HG02870 (cell line): Measurements from ENCODE around the gene DPYSL5.
"Not testable (repeated sequence)": the region's sequence is repeated elsewhere in the genome, so short reads cannot be mapped to it uniquely, and the experiment has no call there.

Experiments
- ATAC-seq: cut with Tn5 transposase; IDR thresholded peaks from one replicate; pipeline ENCODE4 v1.9.1; 2021; ENCODE audit warnings: mild to moderate bottlenecking, moderate library complexity; ENCODE audit not compliant: unreplicated experiment

Gene DPYSL5

DNA sequence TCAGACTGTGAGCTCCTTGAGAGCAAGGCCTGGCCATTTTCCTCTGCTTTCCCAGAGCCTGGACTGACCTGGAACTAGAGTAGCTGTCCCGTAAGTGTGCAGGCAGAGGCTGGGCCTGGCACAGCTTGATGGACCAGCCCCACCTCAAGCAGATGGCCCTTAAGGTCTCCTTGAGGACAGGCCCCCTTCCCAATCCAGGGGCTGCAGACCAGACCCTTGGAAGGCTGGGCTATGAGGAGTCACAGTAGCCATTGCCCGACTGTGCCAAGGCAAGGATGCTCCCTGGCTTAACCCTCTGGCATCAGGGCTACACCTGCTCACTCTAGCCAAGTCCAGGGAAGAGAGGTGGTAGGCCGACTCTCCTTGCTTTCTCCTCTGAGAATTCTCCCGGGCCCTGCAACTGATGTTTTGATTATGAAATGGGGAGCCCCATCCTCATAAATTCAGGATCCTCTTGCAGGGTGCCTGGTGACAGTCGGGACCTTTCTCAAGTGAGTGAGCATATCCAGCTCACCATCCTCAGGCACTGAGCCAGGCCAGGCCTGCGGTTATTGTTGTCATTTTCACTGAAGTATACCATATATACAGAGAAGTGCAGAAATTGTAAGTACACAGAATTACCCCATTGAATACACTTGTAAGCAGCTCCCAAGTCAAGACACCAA lies 51.7 kb downstream of the DPYSL5 start:
- no peak for ATAC-seq

DNA sequence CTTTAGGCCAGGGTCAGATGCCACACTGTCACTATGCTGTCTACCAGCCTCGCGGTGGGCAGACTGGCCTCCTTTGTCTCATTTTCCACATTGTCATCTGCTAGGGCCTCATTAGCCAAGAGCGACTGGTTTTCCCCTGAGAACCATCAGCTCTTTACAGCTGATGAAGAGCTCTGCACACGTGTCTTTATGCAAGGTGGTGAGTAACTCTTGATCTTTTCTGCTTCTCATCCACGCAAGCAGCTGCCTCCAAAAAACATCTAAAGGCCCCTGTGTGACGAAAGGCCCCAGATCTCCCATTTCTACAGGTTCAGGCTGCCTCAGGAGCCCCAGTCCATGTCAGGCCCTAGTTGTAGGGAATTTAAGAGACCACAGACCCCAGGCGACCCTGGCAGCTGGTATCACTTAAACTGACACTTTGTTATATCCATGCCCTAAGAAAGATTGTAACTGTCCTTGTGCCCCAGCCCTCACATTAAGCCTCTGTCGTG lies 52.9 kb downstream of the DPYSL5 start:
- ATAC-seq: no peak

DNA sequence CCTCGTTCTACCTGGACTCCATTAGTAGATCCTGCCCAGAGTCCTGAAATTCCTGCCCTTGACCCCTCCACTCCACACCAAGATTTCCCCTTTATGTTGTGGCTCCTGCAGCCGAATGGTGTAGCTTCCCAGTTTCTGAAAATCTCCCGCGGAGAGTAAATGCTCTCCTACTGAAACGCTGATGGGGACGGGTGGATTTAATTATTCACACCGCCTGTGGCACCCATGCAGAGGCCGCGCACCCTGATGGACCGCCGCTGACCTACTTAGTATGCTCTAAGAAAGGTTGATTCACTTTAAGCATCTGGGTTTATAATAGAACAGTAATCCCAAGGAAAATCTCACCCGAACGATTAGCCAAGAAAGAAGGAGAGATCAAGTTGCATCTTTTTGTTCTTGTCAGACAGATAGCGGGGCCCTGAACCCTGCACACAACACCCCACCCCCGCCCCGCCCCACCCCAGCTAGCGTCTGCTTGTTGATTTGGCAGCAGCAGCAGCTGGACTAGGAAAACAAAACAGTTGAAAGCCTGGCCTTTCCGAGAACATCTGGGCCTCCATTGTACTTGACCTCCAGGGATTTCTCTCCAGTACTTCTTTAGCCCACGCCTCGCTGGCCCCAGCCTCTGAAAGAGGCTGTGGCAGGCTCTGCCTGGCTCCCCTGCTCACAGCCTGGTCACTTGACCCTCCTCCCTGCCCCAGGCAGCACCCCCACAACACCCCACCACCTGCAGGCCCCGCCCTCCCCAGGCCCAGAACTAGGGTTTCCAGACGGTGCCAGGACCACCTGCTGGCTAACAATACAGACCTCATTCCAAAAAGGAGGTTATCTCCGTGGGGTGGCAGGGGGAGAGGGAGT lies 53.6 kb downstream of the DPYSL5 start:
- no peak for ATAC-seq

DNA sequence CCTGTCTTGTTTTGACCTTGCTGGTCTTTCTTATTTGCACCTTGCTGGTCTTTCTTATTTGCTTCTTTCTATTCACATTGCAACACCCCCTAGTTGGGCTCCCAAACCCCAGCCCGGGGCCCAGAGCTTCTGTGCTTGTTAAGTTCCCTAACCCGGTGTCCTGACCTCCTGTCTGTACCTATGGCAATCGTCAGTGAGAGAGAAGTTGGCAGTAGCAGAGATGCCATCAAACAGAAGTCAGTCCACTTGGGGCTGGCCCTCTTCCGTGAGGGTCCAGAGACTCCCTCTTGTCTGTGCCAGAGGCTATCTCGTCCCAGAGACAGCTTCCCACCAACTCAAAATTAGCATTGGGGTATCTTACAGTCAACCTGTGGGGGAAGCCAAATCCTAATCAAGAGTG lies 55.7 kb downstream of the DPYSL5 start:
- ATAC-seq: no peak

DNA sequence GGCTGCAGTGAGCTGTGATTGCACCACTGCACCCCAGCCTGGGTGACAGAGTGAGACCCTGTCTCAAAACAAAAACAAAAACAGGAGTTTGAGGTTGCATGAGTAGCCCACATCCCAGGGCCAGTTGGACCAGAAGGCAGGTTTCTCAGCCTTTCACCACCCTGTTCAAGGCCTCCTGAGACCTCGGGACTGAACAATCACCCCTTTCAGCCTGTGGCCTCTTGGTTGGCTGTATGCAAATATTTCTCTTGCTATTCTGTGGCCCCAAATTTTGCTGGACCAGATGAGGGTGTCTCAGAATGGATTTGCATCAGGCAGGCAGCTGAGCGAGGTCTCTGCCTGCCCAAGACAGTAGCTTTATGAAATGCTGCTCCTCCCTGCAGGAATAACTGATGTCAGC lies 56.9 kb downstream of the DPYSL5 start:
- no peak for ATAC-seq

DNA sequence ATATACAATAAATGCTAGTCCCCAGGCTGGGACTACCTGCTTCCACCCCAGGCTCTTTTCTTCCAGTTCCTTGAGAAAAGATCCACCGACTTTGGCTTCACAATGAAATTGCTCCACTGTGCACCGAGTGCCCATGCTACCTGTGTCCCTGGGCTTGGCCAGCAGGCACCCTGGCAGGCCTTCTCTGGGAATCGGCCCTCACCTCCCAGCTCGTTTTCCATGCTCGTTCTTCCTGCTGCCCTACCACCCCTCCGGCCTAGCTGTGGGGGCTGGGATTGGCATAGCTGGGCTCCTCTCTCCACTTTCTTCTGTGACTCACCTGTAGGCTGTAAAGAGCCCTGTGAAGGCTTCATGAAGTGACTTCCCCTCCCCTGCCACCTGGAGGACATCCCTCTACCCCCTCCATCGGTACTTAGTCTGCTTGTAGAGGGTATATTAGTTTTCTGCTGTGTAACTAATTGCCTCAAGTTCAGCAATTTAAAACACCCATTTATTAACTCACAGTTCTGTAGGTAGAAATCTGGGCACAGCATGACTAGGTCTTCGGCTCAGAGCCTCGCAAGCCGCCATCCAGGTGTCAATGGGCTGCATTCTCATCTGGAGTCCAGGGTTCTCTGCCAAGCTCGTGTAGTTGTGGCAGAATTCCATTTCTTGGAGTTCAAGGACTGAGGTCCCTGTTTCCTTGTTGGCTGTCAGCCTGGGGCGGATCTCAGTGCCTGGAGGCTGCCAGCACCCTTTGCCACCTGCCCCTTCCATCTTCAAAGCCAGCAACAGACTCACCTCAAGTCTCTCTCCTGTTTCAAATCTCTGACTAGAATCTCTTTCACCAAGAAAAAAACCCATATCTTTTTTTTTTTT lies 57.6 kb downstream of the DPYSL5 start:
- ATAC-seq: no peak

DNA sequence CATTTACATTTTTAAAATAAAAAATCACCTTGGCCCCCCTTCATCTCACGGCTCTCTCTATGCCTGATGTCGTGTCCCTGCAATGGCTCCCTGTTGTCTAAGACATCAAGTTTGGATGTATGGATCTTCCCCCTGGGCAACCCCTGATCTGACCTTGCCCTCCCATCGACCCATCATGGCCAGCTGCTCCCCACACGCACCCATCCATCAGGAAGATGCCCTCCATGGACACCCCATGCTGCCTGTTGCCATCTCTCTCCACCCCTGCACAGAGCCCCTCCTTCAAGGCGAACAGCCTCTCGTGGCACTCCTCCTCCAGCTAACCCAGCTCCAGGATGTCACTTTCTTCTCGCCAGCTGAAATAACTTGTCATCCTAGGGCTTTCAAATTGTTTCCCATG lies 59.5 kb downstream of the DPYSL5 start:
- no peak for ATAC-seq

DNA sequence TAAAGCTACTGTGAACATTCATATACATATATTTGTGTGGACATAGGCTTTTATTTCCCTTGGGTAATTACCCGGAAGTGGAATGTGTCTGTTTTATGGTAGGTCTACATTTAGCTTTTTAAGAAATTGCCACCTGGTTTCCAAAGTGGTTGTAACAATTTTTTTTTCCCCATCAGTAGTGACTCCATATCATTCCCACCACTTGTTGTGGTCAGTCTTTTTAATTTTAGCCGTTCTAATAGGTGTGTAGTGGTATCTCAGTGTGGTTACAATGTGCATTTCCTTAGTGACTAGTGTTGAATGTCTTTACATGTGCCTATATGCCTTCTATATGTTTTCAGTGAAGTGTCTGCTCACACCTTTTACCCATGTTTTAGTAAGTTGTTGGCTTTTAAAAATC lies 62.2 kb downstream of the DPYSL5 start:
- no peak for ATAC-seq

DNA sequence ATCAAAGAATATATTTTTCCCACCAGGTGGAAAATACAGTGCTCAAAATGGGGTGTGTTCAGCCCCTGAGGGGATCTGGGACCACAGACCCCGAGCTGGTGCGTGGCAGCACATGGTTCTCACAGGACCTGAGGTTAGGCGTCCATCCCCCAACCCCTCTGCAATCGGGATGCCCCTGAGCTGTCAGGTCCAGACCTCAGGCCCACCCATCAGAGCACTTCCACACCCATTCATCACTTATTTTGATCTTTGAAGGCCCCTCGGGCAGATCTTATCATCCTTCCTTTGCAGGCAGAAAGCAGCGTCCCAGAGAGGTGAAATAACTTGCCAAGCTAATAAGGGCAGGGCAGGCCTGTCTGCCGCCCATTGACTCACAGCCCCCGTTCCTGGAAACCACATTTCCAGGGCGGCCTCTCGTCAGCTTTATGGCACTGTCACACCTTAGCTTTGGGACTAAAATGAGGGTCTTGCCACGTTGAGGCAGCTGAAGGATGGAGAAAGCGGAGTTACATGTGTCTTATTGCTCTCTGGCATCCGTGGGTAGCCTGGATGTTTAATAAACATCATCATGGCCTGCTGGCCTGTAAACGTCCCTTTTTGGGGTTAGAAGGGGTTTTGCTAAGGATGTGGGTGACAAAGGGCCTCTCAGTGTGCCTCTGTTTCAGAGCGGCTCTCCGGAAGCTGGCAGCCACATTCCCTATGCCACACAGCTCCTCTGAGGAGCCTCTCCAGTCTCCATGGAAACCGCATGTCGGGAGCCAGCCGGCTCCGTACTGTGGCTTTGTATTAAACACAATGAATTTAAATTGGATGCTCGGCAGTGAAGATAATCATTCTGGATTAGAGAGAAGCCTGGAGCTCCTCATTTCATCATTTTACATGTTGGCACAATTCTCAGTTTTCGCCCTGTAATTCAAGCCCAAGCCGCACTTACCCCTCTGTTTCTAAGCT lies 64.3 kb downstream of the DPYSL5 start:
- no peak for ATAC-seq

DNA sequence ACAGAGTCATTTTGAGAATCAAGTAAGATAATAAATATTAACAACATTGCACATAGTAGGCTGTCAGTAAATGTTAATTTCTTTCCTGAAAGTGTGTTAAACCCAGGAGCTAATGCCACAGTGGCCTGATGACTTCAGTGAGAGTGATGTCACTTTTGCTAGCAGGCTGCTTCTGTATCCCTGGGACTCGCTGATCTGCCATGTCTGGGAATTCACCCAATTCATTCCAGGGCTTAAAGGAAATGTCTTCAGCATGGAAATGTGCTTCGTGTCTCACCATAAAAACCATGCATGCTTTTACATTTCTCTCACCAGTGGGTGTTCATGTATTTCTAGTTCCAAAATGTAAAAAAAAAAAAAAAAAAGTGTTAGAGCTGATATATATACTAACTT lies 65.7 kb downstream of the DPYSL5 start:
- no peak for ATAC-seq

DNA sequence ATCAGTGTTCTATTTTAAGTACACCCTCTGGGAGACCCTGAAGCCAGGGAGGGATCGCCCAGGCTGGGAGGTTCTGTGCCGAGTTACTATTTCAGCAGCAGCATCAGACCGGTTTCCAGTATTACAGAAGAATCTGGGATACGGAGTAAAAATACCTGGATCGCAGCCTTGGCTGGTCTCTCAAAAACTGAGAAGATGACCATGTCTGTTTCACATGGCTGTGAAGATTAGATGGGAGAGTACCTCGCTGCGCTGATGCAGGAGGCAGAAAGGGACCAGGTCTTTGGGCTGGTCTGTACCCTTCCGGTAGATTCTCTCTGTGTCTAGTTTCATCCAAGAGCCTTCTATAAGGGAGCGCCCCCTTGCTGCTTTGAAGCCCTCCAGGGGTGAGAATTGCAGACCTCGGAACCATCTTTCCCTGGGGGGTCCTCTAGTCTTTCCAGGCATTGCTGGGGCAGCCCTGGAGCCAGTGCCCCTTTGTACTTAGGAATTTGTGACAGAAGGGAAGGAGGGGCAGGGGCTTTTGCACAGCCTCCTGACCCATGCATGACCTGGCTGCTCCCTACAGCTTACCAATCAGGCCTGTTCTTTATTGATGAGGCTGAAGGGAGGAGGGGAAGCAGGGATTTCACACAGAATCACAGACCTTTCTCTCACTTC lies 66.2 kb downstream of the DPYSL5 start:
- no peak for ATAC-seq

DNA sequence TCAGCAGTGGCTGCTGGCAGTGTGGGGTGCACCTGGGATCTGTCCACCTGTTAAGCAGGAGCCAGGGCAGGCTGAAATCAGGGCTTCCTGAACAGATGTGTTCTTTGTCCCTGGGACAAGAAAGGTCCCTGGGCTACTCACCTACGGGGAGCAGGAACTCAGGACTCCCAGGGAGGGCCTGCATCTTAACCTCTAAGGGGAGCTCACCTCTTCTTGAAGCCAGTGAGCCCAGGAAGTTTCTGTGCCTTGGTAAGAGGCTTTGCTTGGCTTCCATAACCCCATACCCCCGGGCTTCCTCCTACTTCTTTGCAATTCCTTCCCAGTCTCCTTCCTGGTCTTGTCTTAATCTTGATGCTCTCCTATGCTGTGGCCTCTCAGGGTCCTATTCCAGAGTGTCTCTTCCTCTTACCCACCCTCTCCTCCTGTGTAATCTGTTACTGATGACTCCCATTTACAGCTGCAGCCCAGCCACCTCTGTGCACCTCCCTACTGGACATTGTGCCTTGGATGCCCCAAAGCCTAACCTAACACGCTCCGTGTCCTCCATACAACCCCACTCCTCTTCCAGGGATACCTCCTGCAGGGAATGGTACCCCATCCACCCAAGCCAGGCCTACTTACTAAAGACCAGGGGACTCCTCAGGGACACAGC lies 66.9 kb downstream of the DPYSL5 start:
- ATAC-seq: no peak

DNA sequence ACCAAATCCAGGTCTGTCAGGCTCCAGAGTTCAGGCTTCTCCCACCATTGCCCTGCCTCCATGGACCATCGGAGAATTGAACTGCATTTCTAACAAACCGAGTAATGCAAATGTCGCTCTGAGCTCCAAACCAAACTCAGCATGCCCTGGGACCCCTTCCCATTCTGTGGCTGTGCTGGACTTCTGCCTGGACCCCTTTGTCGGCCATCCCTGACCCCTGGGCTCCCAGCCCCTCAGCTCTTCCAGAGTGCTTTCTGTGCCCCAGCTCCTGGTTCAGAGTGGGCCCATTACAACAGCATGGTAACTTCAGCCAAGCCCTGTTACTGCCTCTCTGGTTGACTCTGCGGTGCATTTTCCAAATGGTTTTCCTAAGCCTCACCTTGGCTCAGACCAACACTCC lies 67.4 kb downstream of the DPYSL5 start:
- ATAC-seq: no peak

DNA sequence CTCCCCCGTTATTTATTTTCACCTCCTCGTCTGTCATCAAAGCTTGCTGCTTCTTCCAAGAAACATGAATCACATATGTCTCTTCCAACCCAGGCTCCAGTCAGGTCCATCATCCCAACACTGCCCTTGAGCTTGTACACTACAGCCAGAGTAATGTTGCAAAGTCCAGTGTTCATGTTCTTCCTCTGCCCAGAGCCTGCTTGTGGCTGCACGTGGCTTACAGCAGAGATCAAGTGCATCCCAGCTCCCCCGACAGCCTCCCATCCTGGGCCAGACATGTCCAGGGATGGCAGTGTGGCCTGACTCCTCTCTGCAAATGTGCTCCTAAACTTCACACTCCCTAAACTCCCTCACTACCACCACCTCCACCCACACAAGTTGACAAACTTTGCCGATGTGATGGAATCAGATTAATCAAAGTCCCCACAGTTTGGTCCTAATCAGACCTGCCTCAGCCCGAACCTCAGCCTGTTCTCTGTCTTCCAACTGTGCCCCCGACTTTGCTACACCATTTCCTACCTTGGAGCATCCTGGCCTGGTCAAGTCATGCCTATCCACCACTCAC lies 68.3 kb downstream of the DPYSL5 start:
- no peak for ATAC-seq

DNA sequence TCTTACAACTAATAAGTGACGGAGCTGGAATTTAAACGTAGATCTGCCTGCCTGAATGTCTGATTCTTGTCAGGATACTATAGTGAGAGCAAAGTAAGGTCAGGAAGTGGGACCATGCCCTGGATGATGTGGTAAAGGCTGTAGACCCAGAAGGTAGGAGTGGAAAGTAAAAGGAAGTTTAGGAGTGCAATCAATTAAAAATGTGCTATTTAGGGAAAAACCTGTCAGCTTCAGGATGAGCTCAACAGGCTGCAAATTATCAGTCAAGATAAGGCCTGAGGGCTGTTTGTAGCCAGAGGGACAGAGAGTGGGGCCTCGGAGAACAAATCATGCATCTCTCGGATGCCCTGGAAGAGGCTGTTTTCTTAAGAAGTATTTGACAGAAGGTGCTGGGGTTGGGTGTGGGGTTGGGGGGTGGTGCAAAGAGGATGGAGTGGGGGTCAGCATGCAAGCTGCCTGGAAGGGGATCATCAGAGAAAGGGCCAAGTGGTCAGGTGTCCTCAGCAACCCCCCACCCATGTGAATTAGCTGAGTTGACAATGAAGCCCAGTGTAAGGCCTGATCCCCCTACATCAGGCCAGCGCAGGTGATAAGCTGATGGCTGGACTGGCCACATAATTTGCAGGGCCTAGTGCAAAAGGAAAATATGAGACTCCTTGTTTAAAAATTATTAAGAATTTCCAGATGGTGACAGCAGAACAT lies 69.4 kb downstream of the DPYSL5 start:
- ATAC-seq: no peak

DNA sequence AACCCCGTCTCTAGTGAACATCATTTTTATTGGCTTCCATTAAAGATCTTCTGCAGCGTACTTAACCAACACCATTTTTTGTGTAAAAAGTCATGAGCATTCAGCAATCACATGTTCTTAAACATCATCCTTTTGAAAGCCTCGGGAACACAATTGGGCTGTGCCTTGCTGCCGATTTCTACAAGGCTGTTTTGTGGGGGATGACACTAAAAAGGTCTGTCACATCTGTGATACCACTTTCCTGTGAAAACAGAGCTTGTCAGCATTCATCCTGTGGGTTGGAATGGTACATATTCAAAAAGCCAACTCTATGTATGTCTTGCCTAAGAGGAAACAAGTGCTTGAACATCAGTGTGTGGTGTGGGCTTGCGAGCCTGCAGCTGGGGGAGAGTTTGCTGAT lies 73.4 kb downstream of the DPYSL5 start:
- ATAC-seq: no peak

DNA sequence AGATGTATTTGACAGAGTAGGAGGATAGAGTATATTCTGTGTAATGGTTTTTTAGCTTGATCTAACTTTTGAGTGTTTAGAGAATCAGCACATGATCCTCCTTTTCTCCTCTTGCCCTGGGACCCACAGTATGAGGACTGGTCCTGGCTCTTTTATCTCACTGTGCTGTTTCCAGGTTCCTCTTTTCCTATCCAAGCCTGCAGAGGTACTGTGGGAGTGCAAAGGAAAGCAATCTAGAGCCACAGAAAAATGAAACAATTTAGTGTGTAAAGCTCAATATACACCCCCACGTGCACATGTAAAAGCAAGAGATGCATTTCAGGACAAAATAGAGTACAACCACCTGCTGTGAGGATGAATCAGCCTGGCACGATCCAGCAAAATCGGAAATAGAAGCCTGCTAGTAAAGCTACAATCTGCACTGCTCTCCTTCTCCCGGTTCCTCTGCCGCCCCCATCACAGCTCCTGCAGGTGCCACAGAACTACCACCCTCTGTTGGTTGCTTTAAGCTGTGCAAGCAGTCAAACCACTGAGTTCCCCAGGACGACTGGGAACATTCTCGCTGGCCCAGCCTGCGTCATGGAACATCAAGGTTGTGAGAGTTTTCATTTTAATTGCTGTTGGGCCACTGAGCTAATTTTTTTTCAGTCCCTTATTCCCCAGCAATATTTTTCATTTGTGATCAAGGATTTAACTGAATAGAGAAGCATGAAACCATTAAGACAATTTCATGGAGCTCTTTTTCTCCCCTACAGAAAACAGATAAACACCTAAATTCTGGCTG lies 74.7 kb downstream of the DPYSL5 start:
- ATAC-seq: no peak

DNA sequence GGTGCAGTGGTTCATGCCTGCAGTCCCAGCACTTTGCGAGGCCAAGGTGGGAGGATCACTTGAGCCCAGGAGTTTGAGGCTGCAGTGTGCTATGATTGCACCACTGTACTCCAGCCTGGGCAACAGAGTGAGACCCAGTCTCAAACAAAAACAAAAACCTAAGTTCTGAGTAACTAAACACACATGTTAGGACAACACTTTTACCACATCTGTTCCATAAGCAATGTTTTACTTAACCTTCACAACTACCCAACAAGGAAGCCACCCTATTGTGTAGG lies 75.2 kb downstream of the DPYSL5 start:
- ATAC-seq: not testable (repeated sequence)
